WERI-Rb-1 (cell line): ENCODE measurements around the gene RIC8A.
A peak's percentile ranks its signal among the peaks of the same experiment; 100 is the strongest.

Source experiments
- DNase-seq: peaks from one replicate; pipeline ENCODE4 v3.0.0-alpha.2; 2020
- H3K27ac ChIP-seq: fragments of 250-450 bp; sonication (Bioruptor Pico); 2 replicates; pipeline ENCODE4 v1.5.1; 2020; ENCODE audit warnings: mild to moderate bottlenecking, moderate library complexity
- H3K27me3 ChIP-seq: fragments of 250-450 bp; sonication (Bioruptor Pico); 2 replicates; pipeline ENCODE4 v1.5.1; 2021; ENCODE audit warnings: mild to moderate bottlenecking, low read depth, moderate library complexity; ENCODE audit not compliant: insufficient read depth, severe bottlenecking
- H3K36me3 ChIP-seq: fragments of 250-450 bp; sonication (Bioruptor Pico); 2 replicates; pipeline ENCODE4 v1.5.1; 2020; ENCODE audit warnings: mild to moderate bottlenecking, moderate library complexity
- H3K4me3 ChIP-seq: 2 replicates; pipeline ENCODE4 v1.5.1; 2011; ENCODE audit warnings: low read depth, mild to moderate bottlenecking, control low read depth, low read length
- H3K9me3 ChIP-seq: fragments of 250-450 bp; sonication (Bioruptor Pico); 2 replicates; pipeline ENCODE4 v1.5.1; 2021; ENCODE audit warnings: mild to moderate bottlenecking, moderate library complexity; ENCODE audit not compliant: severe bottlenecking
- TF ChIP-seq, protein P1 (sequence below): IDR thresholded peaks from 2 replicates; pipeline ENCODE4 v1.5.1; 2011; ENCODE audit warnings: low read depth, mild to moderate bottlenecking, control low read depth, inconsistent platforms, low read length

RIC8A gene

DNA sequence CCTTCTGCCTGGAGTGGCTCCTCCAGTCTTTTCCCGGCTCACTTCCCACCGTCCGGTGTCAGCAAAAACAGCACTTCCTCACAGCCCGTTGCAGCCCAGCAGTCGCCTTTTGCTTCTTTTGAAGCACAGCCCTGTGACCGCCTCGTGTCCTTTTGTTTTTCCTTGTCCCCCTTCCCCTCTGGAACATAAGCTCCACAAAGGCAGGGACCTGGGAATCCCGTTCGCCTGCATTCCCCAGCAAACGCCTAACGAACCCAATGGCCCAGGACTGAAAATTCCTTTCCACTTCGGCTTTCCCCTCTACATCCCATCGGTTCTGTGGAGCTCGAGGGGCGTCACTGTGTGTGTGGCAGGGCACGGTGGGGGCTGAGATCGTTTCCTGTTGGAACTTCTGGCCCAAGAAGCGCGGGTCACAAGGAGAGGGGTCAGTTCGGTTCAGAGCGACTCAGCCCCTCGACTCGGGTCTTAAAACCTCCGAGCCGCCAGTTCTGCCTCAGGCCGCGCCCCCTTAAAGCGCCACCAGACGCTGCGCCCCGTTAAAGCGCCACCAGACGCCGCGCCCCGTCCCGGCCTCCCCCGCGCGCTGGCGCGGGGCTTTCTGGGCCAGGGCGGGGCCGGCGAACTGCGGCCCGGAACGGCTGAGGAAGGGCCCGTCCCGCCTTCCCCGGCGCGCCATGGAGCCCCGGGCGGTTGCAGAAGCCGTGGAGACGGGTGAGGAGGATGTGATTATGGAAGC is 841 bp downstream of the RIC8A start:
- Histone ChIP-seq H3K27ac (peak overlapping the region; percentile 92), H3K9me3 (no peaks in the 10 kb centered on the region), H3K27me3 (no peaks in the 10 kb centered on the region), H3K4me3 (peak overlapping the region; percentile 78), H3K36me3 (peaks cover 55% of the 10 kb centered on the region)
- TF ChIP-seq, protein P1, sequence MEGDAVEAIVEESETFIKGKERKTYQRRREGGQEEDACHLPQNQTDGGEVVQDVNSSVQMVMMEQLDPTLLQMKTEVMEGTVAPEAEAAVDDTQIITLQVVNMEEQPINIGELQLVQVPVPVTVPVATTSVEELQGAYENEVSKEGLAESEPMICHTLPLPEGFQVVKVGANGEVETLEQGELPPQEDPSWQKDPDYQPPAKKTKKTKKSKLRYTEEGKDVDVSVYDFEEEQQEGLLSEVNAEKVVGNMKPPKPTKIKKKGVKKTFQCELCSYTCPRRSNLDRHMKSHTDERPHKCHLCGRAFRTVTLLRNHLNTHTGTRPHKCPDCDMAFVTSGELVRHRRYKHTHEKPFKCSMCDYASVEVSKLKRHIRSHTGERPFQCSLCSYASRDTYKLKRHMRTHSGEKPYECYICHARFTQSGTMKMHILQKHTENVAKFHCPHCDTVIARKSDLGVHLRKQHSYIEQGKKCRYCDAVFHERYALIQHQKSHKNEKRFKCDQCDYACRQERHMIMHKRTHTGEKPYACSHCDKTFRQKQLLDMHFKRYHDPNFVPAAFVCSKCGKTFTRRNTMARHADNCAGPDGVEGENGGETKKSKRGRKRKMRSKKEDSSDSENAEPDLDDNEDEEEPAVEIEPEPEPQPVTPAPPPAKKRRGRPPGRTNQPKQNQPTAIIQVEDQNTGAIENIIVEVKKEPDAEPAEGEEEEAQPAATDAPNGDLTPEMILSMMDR = no peak
- DNase-seq = peak; percentile 80

GRCh38 chr11:208917-209260 is 1.4 kb downstream of the RIC8A start:
- TF ChIP-seq, protein P1 = no peak
- Histone ChIP-seq H3K9me3 (no peaks in the 10 kb centered on the region), H3K36me3 (peaks cover 61% of the 10 kb centered on the region), H3K27me3 (no peaks in the 10 kb centered on the region), H3K4me3 (peak overlapping the region; percentile 78), H3K27ac (peak overlapping the region; percentile 92)
- DNase-seq = no peak

GRCh38 chr11:209275-210121 is 2.0 kb downstream of the RIC8A start:
- H3K4me3 ChIP-seq = peak overlapping the region; percentile 78
- peaks cover 62% of the 10 kb centered on the region for H3K36me3 ChIP-seq
- H3K9me3 ChIP-seq = no peaks in the 10 kb centered on the region
- peak overlapping the region; percentile 92 for H3K27ac ChIP-seq
- no peaks in the 10 kb centered on the region for H3K27me3 ChIP-seq
- TF ChIP-seq, protein P1 = no peak
- DNase-seq = no peak

DNA sequence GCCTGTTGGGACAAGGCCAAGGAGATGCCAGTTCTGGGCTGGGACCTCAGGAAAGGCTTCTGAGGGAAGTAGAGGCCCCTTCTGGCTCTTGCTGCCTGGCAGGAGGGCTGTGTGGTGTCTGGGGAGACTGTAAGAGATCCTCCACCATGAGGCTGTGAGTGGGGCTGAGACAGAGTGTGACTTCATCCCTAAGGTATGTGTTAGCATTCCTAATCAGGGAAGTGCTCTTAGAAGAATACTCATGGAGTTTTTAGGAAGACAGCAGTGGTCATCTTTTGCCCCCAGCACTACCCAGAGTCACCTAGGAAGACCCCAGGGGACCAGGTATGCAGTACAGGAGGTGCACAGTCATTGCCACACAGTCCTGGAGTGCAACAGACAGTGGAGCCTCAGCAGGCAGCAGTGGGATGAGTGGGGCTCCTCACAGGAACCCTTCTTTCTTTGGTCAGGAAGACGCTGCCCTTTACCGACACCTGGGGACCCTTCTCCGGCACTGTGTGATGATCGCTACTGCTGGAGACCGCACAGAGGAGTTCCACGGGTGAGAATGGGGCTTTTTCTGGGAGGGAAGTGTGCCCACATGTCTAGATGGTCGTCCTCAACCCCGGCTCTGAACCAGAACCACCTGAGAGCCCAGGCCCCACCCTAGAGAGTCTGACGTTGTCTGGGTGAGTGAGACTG is 2.8 kb downstream of the RIC8A start:
- H3K4me3 ChIP-seq = no peak overlapping the region

GRCh38 chr11:210803-211180 is 3.3 kb downstream of the RIC8A start:
- Histone ChIP-seq H3K27me3 (no peaks in the 10 kb centered on the region), H3K4me3 (no peak overlapping the region), H3K36me3 (peaks cover 63% of the 10 kb centered on the region), H3K9me3 (no peaks in the 10 kb centered on the region), H3K27ac (no peak overlapping the region)
- no peak for DNase-seq
- TF ChIP-seq, protein P1 = no peak

More for the DNA sequence above, 2.8 kb downstream of the RIC8A start:
- Histone ChIP-seq H3K27ac (no peak overlapping the region), H3K27me3 (no peaks in the 10 kb centered on the region), H3K9me3 (no peaks in the 10 kb centered on the region), H3K36me3 (peaks cover 62% of the 10 kb centered on the region)
- DNase-seq = no peak
- TF ChIP-seq, protein P1 = no peak
